Pancreas (tissue), 10 donors: ENCODE data around the gene HEATR5A. TPM values are rescaled to one million over a fixed set of nuclear protein-coding genes. Genes with fewer than 3 reads are reported as not detected.

Source experiments
- ATAC-seq, 4 donors: fragments of 200-7000 bp; cut with Tn5 transposase; one replicate each; pipeline versions ENCODE4 v1.8.0 to v1.9.1; 2020; ENCODE audit warnings: mild to moderate bottlenecking in 4 of 4, moderate library complexity in 4 of 4
- DNase-seq, 6 donors: peaks; one replicate each; pipeline ENCODE4 v3.0.0-alpha.2; 2020
- FAIRE-seq: peaks from 2 replicates; lab custom pipeline; 2012; peaks lifted over from hg19 to GRCh38; lab: Jason Lieb, UNC
- H3K27ac ChIP-seq, 4 donors: fragments of 200-600 bp; sonication (generic); 1 replicate in 3 of 4; 2 replicates in 1 of 4; pipeline versions ENCODE4 v1.5.0 to v1.8.0; 2020
- H3K27me3 ChIP-seq, 4 donors: fragments of 200-600 bp; one replicate each; pipeline ENCODE4 v1.8.0; 2021
- H3K36me3 ChIP-seq, 3 donors: fragments of 200-600 bp; sonication (generic) in 1 of 3; one replicate each; pipeline versions ENCODE4 v1.5.0 to v1.8.0; 2020 to 2021
- H3K4me1 ChIP-seq, 3 donors: fragments of 200-600 bp; one replicate each; pipeline ENCODE4 v1.8.0; 2021
- H3K4me3 ChIP-seq, 4 donors: fragments of 200-600 bp; sonication (generic) in 2 of 4; one replicate each; pipeline versions ENCODE4 v1.5.0 to v1.8.0; 2020 to 2021
- H3K9me3 ChIP-seq, 4 donors: fragments of 200-600 bp; one replicate each; pipeline ENCODE4 v1.8.0; 2021
- CTCF ChIP-seq, 4 donors: fragments of 200-600 bp; sonication (generic) in 3 of 4; IDR thresholded peaks; one replicate each; pipeline versions ENCODE4 v1.5.0 to v1.8.0; 2021; ENCODE audit warnings: antibody characterized with exemption in 4 of 4
- WGBS, 2 donors: extraction: QIAGEN DNeasy Blood & Tissue Kit; methylation state at CpG; one replicate each; pipeline ENCODE4 v1.1.7; 2013; 5-methylcytosine and 5-hydroxymethylcytosine counted together
- intact Hi-C, 3 donors: fragments of 100-400 bp; cut with DNase I; formaldehyde crosslinking; loops; one replicate each; pipeline versions ENCODE4 v1.11.1 to v1.14.2; 2022
- polyA plus RNA-seq, 2 donors: library from polyadenylated mRNA; stranded (reverse); fragments of 200-250 nt; gene quantifications; one replicate each; pipeline ENCODE4 v1.2.3, GENCODE V29; 2013
- total RNA-seq, 6 donors: library from RNA; stranded (reverse); fragmentation: NEBNext Ultra II Directional in 4 of 6; extraction: Animal tissue kit (Norgen Biotek cat#: 25700) in 4 of 6; gene quantifications; one replicate each; pipeline versions ENCODE4 v1.2.1 to v1.2.4, GENCODE V29; 2021 to 2023
- donor health status: healthy with polysubstance abuse.
- donor health status: DM: no; HTN: no; CAD: no; lungs with moderate emphysema.
- donor health status: DM: no; HTN: no; CAD: no.
- donor health status: control.
- donor health status: control.
- donor health status: Bipolar disorder and iron deficiency.
- donor health status: DM: yes; HTN: yes; CAD: no.
- donor health status: DM: no; HTN: no; CAD: no.
- donor health status: DM: no; HTN: no; CAD: no.
- donor health status: DM: yes; HTN: yes; CAD: no.

HEATR5A gene
- total and polyA plus RNA-seq, 8 donors, result 4.3 to 18.3 (median 9.2) TPM

GRCh38 chr14:31307618-31308017 is 112.7 kb downstream of the HEATR5A start:
- no peak overlapping the region for H3K4me3 ChIP-seq
- FAIRE-seq, result no peak
- intact Hi-C loops, result no loop called here
- no peak for TF ChIP-seq CTCF (IDR thresholded peaks at IDR 0.05)
- H3K9me3 ChIP-seq, result no peaks in the 10 kb centered on the region
- no peak for ATAC-seq
- no peaks in the 10 kb centered on the region for H3K36me3 ChIP-seq
- no peaks in the 10 kb centered on the region for H3K4me1 ChIP-seq
- DNase-seq, result no peak
- H3K27me3 ChIP-seq, result no peaks in the 10 kb centered on the region
- 92 to 94% methylated on average over 3 of the region's 3 CpGs for WGBS, 2 donors
- H3K27ac ChIP-seq, result no peak overlapping the region

GRCh38 chr14:31307198-31307597 is 113.2 kb downstream of the HEATR5A start:
- H3K27ac ChIP-seq, result no peak overlapping the region
- no peaks in the 10 kb centered on the region for H3K9me3 ChIP-seq
- intact Hi-C loops, result no loop called here
- no peaks in the 10 kb centered on the region for H3K36me3 ChIP-seq
- no peak for TF ChIP-seq CTCF (IDR thresholded peaks at IDR 0.05)
- no peaks in the 10 kb centered on the region for H3K27me3 ChIP-seq
- ATAC-seq (no peak), FAIRE-seq (no peak), DNase-seq (no peak)
- no peaks in the 10 kb centered on the region for H3K4me1 ChIP-seq
- H3K4me3 ChIP-seq, result no peak overlapping the region

GRCh38 chr14:31303654-31304053 is 116.7 kb downstream of the HEATR5A start:
- FAIRE-seq (no peak), DNase-seq (no peak), ATAC-seq (no peak)
- Histone ChIP-seq H3K27ac (no peak overlapping the region), H3K4me3 (no peak overlapping the region), H3K4me1 (no peaks in the 10 kb centered on the region), H3K27me3 (no peaks in the 10 kb centered on the region), H3K9me3 (no peaks in the 10 kb centered on the region), H3K36me3 (no peaks in the 10 kb centered on the region)
- 91 to 93% methylated on average over 5 of the region's 5 CpGs for WGBS, 2 donors
- intact Hi-C loops, result no loop called here
- no peak for TF ChIP-seq CTCF (IDR thresholded peaks at IDR 0.05)

- TF ChIP-seq CTCF (IDR thresholded peaks at IDR 0.05), result no peak
- no peaks in the 10 kb centered on the region for H3K4me1 ChIP-seq
- DNase-seq, result no peak
- H3K27me3 ChIP-seq, result no peaks in the 10 kb centered on the region
- H3K27ac ChIP-seq, result no peak overlapping the region
- no peak for FAIRE-seq
- intact Hi-C loops, result no loop called here
- no peak overlapping the region for H3K4me3 ChIP-seq
- 96 to 99% methylated on average over 3 of the region's 3 CpGs for WGBS, 2 donors
- no peaks in the 10 kb centered on the region for H3K9me3 ChIP-seq
- H3K36me3 ChIP-seq, result no peaks in the 10 kb centered on the region
- no peak for ATAC-seq
Observed at GRCh38 chr14:31300883-31301282, 119.5 kb downstream of the HEATR5A start.

- intact Hi-C loops, result no loop called here
- 95 to 97% methylated on average over 7 of the region's 7 CpGs for WGBS, 2 donors
- no peaks in the 10 kb centered on the region for H3K27me3 ChIP-seq
- no peaks in the 10 kb centered on the region for H3K9me3 ChIP-seq
- H3K4me1 ChIP-seq, result no peaks in the 10 kb centered on the region
- DNase-seq (no peak), FAIRE-seq (no peak), ATAC-seq (no peak)
- no peaks in the 10 kb centered on the region for H3K36me3 ChIP-seq
- H3K27ac ChIP-seq, result no peak overlapping the region
- no peak overlapping the region for H3K4me3 ChIP-seq
- no peak for TF ChIP-seq CTCF (IDR thresholded peaks at IDR 0.05)
Observed at GRCh38 chr14:31300296-31300695, 120.1 kb downstream of the HEATR5A start.
